Cardiac septum (tissue), 1 donor: Measurements from ENCODE around the gene JAG2. TPM values are rescaled to one million over a fixed set of nuclear protein-coding genes. Genes with fewer than 3 reads are reported as not detected.

ENCODE experiments used
- DNase-seq: peaks from one replicate; pipeline ENCODE4 v3.0.0-alpha.2; 2020; ENCODE audit warnings: low spot score
- intact Hi-C: fragments of 100-400 bp; cut with DNase I; formaldehyde crosslinking; loops from one replicate; pipeline ENCODE4 v1.14.0; 2022
- long read RNA-seq: library from polyadenylated mRNA; unstranded; transcript quantifications from one replicate; pipeline ENCODE4 v2.0.0, GENCODE V29; 2021
- total RNA-seq: library from RNA; stranded (reverse); fragmentation: NEBNext Ultra II Directional; extraction: Animal tissue kit (Norgen Biotek cat#: 25700); gene quantifications from one replicate; pipeline ENCODE4 v1.2.1, GENCODE V29; 2021
- donor health status: DM: no; HTN: no; CAD: no.

JAG2 gene
- total RNA-seq, result 36.7 TPM
- long read RNA-seq, full-length matches to known transcripts, result 16 of 77 reads
- long read RNA-seq, partial matches to known transcripts, result 41 of 77 reads
- long read RNA-seq, other reads (novel, unspliced or antisense), result 20 of 77 reads

GRCh38 chr14:105168496-105168978 is at the start of gene JAG2:
Gene JAG2 (minus strand): TSS chr14:105168776. CDS start chr14:105168420, 356 bp downstream.
- DNase-seq, result no peak
- intact Hi-C loops, result loop anchor here (5.0 kb wide), 1 partner anchor 76 kb away; no protein-coding TSS in a partner anchor

- DNase-seq, result no peak
- intact Hi-C loops, result no loop called here
These were observed 49.2 kb upstream of the JAG2 start for GRCh38 chr14:105217774-105218173.

GRCh38 chr14:105216490-105217247 is 48.1 kb upstream of the JAG2 start:
- intact Hi-C loops, result no loop called here
- no peak for DNase-seq

- intact Hi-C loops, result no loop called here
- DNase-seq, result no peak
These were observed 47.0 kb upstream of the JAG2 start for GRCh38 chr14:105215602-105216001.

GRCh38 chr14:105214324-105214915 is 45.8 kb upstream of the JAG2 start:
- no peak for DNase-seq
- intact Hi-C loops, result no loop called here

GRCh38 chr14:105213361-105213760 is 44.8 kb upstream of the JAG2 start:
- DNase-seq, result no peak
- intact Hi-C loops, result no loop called here

- intact Hi-C loops, result no loop called here
These were observed 44.1 kb upstream of the JAG2 start for GRCh38 chr14:105212541-105213300.

GRCh38 chr14:105211758-105212089 is 43.1 kb upstream of the JAG2 start:
- DNase-seq, result no peak
- intact Hi-C loops, result no loop called here

More at GRCh38 chr14:105212541-105213300, 44.1 kb upstream of the JAG2 start:
- no peak for DNase-seq

GRCh38 chr14:105211086-105211757 is 42.6 kb upstream of the JAG2 start:
- intact Hi-C loops, result no loop called here
- no peak for DNase-seq

GRCh38 chr14:105210266-105211025 is 41.9 kb upstream of the JAG2 start:
- intact Hi-C loops, result no loop called here
- DNase-seq, result no peak

GRCh38 chr14:105209646-105210045 is 41.1 kb upstream of the JAG2 start:
- DNase-seq, result no peak
- intact Hi-C loops, result no loop called here

- intact Hi-C loops, result no loop called here
- no peak for DNase-seq
These were observed 40.5 kb upstream of the JAG2 start for GRCh38 chr14:105209091-105209490.

- intact Hi-C loops, result no loop called here
- DNase-seq, result no peak
These were observed 40.1 kb upstream of the JAG2 start for GRCh38 chr14:105208738-105209075.

GRCh38 chr14:105207996-105208737 is 39.6 kb upstream of the JAG2 start:
- intact Hi-C loops, result no loop called here
- DNase-seq, result no peak

GRCh38 chr14:105207460-105207901 is 38.9 kb upstream of the JAG2 start:
- DNase-seq, result no peak
- intact Hi-C loops, result no loop called here

GRCh38 chr14:105206873-105207272 is 38.3 kb upstream of the JAG2 start:
- DNase-seq, result no peak
- intact Hi-C loops, result no loop called here

- DNase-seq, result no peak
- intact Hi-C loops, result loop anchor here (2.0 kb wide), 1 partner anchor 113 kb away; no protein-coding TSS in a partner anchor
These were observed 37.2 kb upstream of the JAG2 start for GRCh38 chr14:105205673-105206208.
